NCI-H510A treated with DMSO at 0.1 percent for 48 hours (cell line): ENCODE results near the gene PADI1.

ENCODE experiments used
- DNase-seq: peaks from one replicate; lab custom pipeline; 2025; lab: John Stamatoyannopoulos, UW

Gene PADI1

GRCh38 chr1:17204546-17205440 lies at the start of gene PADI1:
TSS of gene PADI1 (plus strand) at chr1:17205128. CDS start at chr1:17205218, 90 bp downstream.
- DNase-seq = no peak

- DNase-seq = no peak
Observed at GRCh38 chr1:17155257-17155920, 49.5 kb upstream of the PADI1 start.

GRCh38 chr1:17156108-17156507 lies 48.8 kb upstream of the PADI1 start:
- DNase-seq = no peak

- no peak for DNase-seq
Observed at GRCh38 chr1:17158961-17159360, 46.0 kb upstream of the PADI1 start.

- no peak for DNase-seq
Observed at GRCh38 chr1:17161137-17161740, 43.7 kb upstream of the PADI1 start.

GRCh38 chr1:17161926-17162800 lies 42.8 kb upstream of the PADI1 start:
- DNase-seq = no peak

GRCh38 chr1:17162941-17163340 lies 42.0 kb upstream of the PADI1 start:
- peak; percentile 38 for DNase-seq

GRCh38 chr1:17163371-17163770 lies 41.6 kb upstream of the PADI1 start:
- no peak for DNase-seq

- no peak for DNase-seq
Observed at GRCh38 chr1:17163789-17164666, 40.9 kb upstream of the PADI1 start.

- no peak for DNase-seq
Observed at GRCh38 chr1:17165823-17166222, 39.1 kb upstream of the PADI1 start.

- no peak for DNase-seq
Observed at GRCh38 chr1:17167041-17167785, 37.7 kb upstream of the PADI1 start.

- DNase-seq = no peak
Observed at GRCh38 chr1:17167786-17168090, 37.2 kb upstream of the PADI1 start.

- no peak for DNase-seq
Observed at GRCh38 chr1:17168091-17168876, 36.6 kb upstream of the PADI1 start.

GRCh38 chr1:17170571-17170970 lies 34.4 kb upstream of the PADI1 start:
- no peak for DNase-seq

GRCh38 chr1:17173217-17173616 lies 31.7 kb upstream of the PADI1 start:
- DNase-seq = no peak

GRCh38 chr1:17176306-17177061 lies 28.4 kb upstream of the PADI1 start:
- DNase-seq = no peak

GRCh38 chr1:17177651-17178050 lies 27.3 kb upstream of the PADI1 start:
- DNase-seq = no peak

- DNase-seq = no peak
Observed at GRCh38 chr1:17181781-17182464, 23.0 kb upstream of the PADI1 start.
